Suprapubic skin (tissue), 4 donors: ENCODE data around the gene SRA1.

Source experiments
- CTCF ChIP-seq, 2 donors: fragments of 200-600 bp in 1 of 2; fragments of 450-650 bp in 1 of 2; sonication (generic) in 1 of 2; IDR thresholded peaks; one replicate each; pipeline ENCODE4 v1.5.1; 2016 to 2019; ENCODE audit warnings: antibody characterized with exemption in 2 of 2, mild to moderate bottlenecking in 1 of 2, moderate library complexity in 1 of 2
- EP300 ChIP-seq: sonication (generic); formaldehyde crosslinking; IDR thresholded peaks from one replicate; pipeline ENCODE4 v1.6.1; 2017; ENCODE audit warnings: antibody characterized with exemption
- POLR2A ChIP-seq, 2 donors: fragments of 450-650 bp; IDR thresholded peaks; one replicate each; pipeline ENCODE4 v1.6.1; 2017; ENCODE audit warnings: antibody characterized with exemption in 2 of 2, mild to moderate bottlenecking in 2 of 2, moderate library complexity in 2 of 2
- POLR2AphosphoS5 ChIP-seq, 3 donors: sonication (generic); formaldehyde crosslinking; IDR thresholded peaks; one replicate each; pipeline ENCODE4 v1.6.1; 2017; ENCODE audit warnings: antibody characterized with exemption in 3 of 3

- TF ChIP-seq CTCF (IDR thresholded peaks at IDR 0.05) (no peak), POLR2A (IDR thresholded peaks at IDR 0.05) (no peak), POLR2AphosphoS5 (IDR thresholded peaks at IDR 0.05) (no peak), EP300 (no peak)
These were observed 4.7 kb upstream of the SRA1 start for GRCh38 chr5:140561753-140562523.
